CD14-positive monocyte (primary cell): Measurements from ENCODE around the gene MYL2. TPM values are rescaled to one million over a fixed set of nuclear protein-coding genes. Genes with fewer than 3 reads are reported as not detected.
"Not testable (repeated sequence)": the region's sequence is repeated elsewhere in the genome, so short reads cannot be mapped to it uniquely, and the experiment has no call there.

Source experiments
- DNase-seq, 3 donors: peaks; one replicate each; pipeline ENCODE4 v3.0.0-alpha.2; 2011 to 2022
- H2AFZ ChIP-seq: 2 replicates; pipeline ENCODE4 v1.6.0; 2012; ENCODE audit warnings: mild to moderate bottlenecking, low read depth, low read length, inconsistent platforms; ENCODE audit not compliant: insufficient read depth, poor library complexity, severe bottlenecking
- H3K27ac ChIP-seq, 2 donors: 1 replicate in 1 of 2; 2 replicates in 1 of 2; pipeline ENCODE4 v1.5.1; 2012 to 2013; ENCODE audit warnings: low read length in 2 of 2, control low read depth in 1 of 2, inconsistent platforms in 1 of 2, low read depth in 1 of 2, mild to moderate bottlenecking in 1 of 2
- H3K27me3 ChIP-seq, 2 donors: one replicate each; pipeline versions ENCODE4 v1.6.0 to v1.6.1; 2011 to 2013; ENCODE audit warnings: low read length in 2 of 2; ENCODE audit not compliant: control insufficient read depth in 2 of 2, insufficient read depth in 2 of 2
- H3K36me3 ChIP-seq, 2 donors: replicated peaks in 1 of 2; 1 replicate in 1 of 2; 2 replicates in 1 of 2; pipeline versions ENCODE4 v1.5.1 to v1.6.1; 2012 to 2013; ENCODE audit warnings: low read length in 2 of 2, control low read depth in 1 of 2, inconsistent platforms in 1 of 2, mild to moderate bottlenecking in 1 of 2; ENCODE audit not compliant: insufficient read depth in 2 of 2, control insufficient read depth in 1 of 2
- H3K4me1 ChIP-seq, 2 donors: 1 replicate in 1 of 2; 2 replicates in 1 of 2; pipeline versions ENCODE4 v1.5.1 to v1.6.1; 2012 to 2013; ENCODE audit warnings: low read length in 2 of 2, control low read depth in 1 of 2, inconsistent platforms in 1 of 2, mild to moderate bottlenecking in 1 of 2, moderate library complexity in 1 of 2; ENCODE audit not compliant: insufficient read depth in 2 of 2, control insufficient read depth in 1 of 2
- H3K4me2 ChIP-seq: replicated peaks from 2 replicates; pipeline ENCODE3; 2012; ENCODE audit warnings: low read length, moderate library complexity, mild to moderate bottlenecking; ENCODE audit not compliant: poor library complexity, severe bottlenecking; ENCODE audit errors: extremely low read depth
- H3K4me3 ChIP-seq, 3 experiments: fragments of 200-600 bp in 1 of 3; sonication (generic) in 1 of 3; replicated peaks in 1 of 3; 1 replicate in 2 of 3; 2 replicates in 1 of 3; pipeline ENCODE4 v1.5.1; 2011 to 2013; ENCODE audit warnings: low read length in 3 of 3, mild to moderate bottlenecking in 3 of 3, control low read depth in 2 of 3, low read depth in 2 of 3, inconsistent platforms in 1 of 3, moderate library complexity in 1 of 3
- H3K79me2 ChIP-seq: 2 replicates; pipeline ENCODE4 v1.6.0; 2012; ENCODE audit warnings: mild to moderate bottlenecking, control low read depth, inconsistent platforms, low read length, moderate library complexity; ENCODE audit not compliant: insufficient read depth
- H3K9ac ChIP-seq: 2 replicates; pipeline ENCODE4 v1.6.0; 2017; ENCODE audit warnings: low read length, mild to moderate bottlenecking; ENCODE audit not compliant: insufficient read depth, poor library complexity, severe bottlenecking
- H3K9me3 ChIP-seq, 2 donors: replicated peaks in 1 of 2; 1 replicate in 1 of 2; 2 replicates in 1 of 2; pipeline versions ENCODE4 v1.5.1 to v1.6.1; 2012 to 2013; ENCODE audit warnings: low read length in 2 of 2, control low read depth in 1 of 2; ENCODE audit not compliant: control insufficient read depth in 1 of 2, insufficient read depth in 1 of 2
- H4K20me1 ChIP-seq: 2 replicates; pipeline ENCODE4 v1.6.0; 2012; ENCODE audit warnings: mild to moderate bottlenecking, low read length, control low read depth, moderate library complexity; ENCODE audit not compliant: insufficient read depth
- H3K27ac Mint-ChIP-seq, 7 donors: one replicate each; pipeline ENCODE4 v1.8.0; 2020; ENCODE audit warnings: mild to moderate bottlenecking in 7 of 7, mixed read lengths in 7 of 7, moderate library complexity in 6 of 7, inconsistent platforms in 2 of 7
- H3K27me3 Mint-ChIP-seq, 3 donors: one replicate each; pipeline ENCODE4 v1.8.0; 2021 to 2022; ENCODE audit warnings: low read depth in 3 of 3, mild to moderate bottlenecking in 3 of 3, mixed read lengths in 3 of 3, moderate library complexity in 3 of 3, inconsistent platforms in 1 of 3
- H3K36me3 Mint-ChIP-seq, 2 donors: one replicate each; pipeline ENCODE4 v1.8.0; 2020; ENCODE audit warnings: mixed read lengths in 2 of 2, inconsistent platforms in 1 of 2, mild to moderate bottlenecking in 1 of 2
- H3K4me1 Mint-ChIP-seq: one replicate; pipeline ENCODE4 v1.8.0; 2020; ENCODE audit warnings: mild to moderate bottlenecking, mixed read lengths
- H3K4me3 Mint-ChIP-seq, 2 donors: one replicate each; pipeline ENCODE4 v1.8.0; 2020; ENCODE audit warnings: mild to moderate bottlenecking in 2 of 2, mixed read lengths in 2 of 2, moderate library complexity in 1 of 2
- H3K9me3 Mint-ChIP-seq, 7 donors: one replicate each; pipeline ENCODE4 v1.8.0; 2020 to 2022; ENCODE audit warnings: mixed read lengths in 7 of 7, mild to moderate bottlenecking in 6 of 7, moderate library complexity in 6 of 7, inconsistent platforms in 2 of 7
- WGBS: methylation state at CpG from one replicate; pipeline ENCODE4 v1.1.5; 2013; ENCODE audit warnings: missing lambda C conversion rate; ENCODE audit not compliant: insufficient coverage; 5-methylcytosine and 5-hydroxymethylcytosine counted together
- intact Hi-C, 2 donors: fragments of 100-400 bp; cut with micrococcal nuclease; formaldehyde crosslinking; loops; one replicate each; pipeline versions ENCODE4 v1.15.0 to v1.15.1; 2023
- polyA plus RNA-seq, 3 donors: library from polyadenylated mRNA; depleted of rRNA in 1 of 3; unstranded in 2 of 3; stranded (reverse) in 1 of 3; fragments of 300-500 nt in 2 of 3; fragments of >200 nt in 1 of 3; fragmentation: Illumina TruSeq in 2 of 3; gene quantifications; 1 replicate in 2 of 3; 2 replicates in 1 of 3; pipeline ENCODE4 v1.2.3, GENCODE V29; 2012 to 2021
- TF ChIP-seq, protein P1 (sequence below): fragments of 200-600 bp; IDR thresholded peaks from one replicate; pipeline ENCODE4 v1.8.0; 2022; ENCODE audit warnings: antibody characterized with exemption, mild to moderate bottlenecking

The MYL2 gene
- polyA plus RNA-seq, 3 donors, result not detected

DNA sequence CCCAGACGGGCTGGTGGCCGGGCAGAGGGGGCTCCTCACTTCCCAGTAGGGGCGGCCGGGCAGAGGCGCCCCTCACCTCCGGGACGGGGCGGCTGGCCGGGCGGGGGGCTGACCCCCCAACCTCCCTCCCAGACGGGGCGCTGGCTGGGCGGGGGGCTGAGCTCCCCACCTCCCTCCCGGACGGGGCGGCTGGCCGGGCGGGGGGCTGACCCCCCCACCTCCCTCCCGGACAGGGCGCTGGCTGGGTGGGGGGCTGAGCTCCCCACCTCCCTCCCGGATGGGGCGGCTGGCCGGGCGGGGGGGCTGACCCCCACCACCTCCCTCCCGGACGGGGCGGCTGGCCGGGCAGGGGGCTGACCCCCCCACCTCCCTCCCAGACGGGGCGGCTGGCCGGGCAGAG, 30.1 kb upstream of the MYL2 start:
- Mint-ChIP-seq H3K9me3 (peaks cover 10 to 28% (median 22%) of the 10 kb centered on the region in 7 donors), H3K27me3 (peaks cover 8 to 12% (median 11%) of the 10 kb centered on the region in 3 donors)
- H3K4me1 Mint-ChIP-seq, intact Hi-C loops, H3K27ac ChIP-seq, H3K4me1 ChIP-seq, DNase-seq, H4K20me1 ChIP-seq, H3K4me3 ChIP-seq, H3K9ac ChIP-seq, H3K4me3 Mint-ChIP-seq, H3K27me3 ChIP-seq, H3K27ac Mint-ChIP-seq, H3K36me3 ChIP-seq, H3K4me2 ChIP-seq, H3K79me2 ChIP-seq, H3K36me3 Mint-ChIP-seq, H2AFZ ChIP-seq: not testable (repeated sequence)
- WGBS, result 100% methylated on average over 10 of the region's 31 CpGs
- H3K9me3 ChIP-seq, result peaks cover 12% of the 10 kb centered on the region in 2 donors

DNA sequence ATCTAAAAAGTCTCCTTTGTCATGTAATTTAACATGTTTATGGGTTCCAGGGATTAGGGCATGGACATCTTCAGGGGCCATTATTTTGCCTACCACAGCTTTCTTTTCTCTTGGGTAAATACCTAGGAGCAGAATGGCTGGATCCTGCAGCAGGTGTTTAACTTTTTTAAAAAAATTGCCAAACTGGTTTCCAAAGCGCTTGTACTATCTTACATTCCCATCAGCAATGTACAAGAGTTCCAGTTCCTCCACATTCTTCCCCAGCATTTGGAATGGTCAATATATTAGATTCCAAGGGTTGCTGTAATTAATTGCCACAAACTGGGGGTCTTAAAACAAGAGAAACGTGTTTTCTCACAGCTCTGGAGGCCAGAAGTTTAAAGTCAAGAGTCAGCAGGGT, 27.7 kb upstream of the MYL2 start:
- Histone ChIP-seq H3K4me2 (no peak overlapping the region), H3K27me3 (no peaks in the 10 kb centered on the region), H3K79me2 (no peaks in the 10 kb centered on the region), H3K9me3 (peaks cover 10 to 13% of the 10 kb centered on the region in 2 donors), H3K9ac (no peak overlapping the region), H3K36me3 (no peaks in the 10 kb centered on the region), H4K20me1 (no peaks in the 10 kb centered on the region), H3K4me1 (no peaks in the 10 kb centered on the region), H3K27ac (no peak overlapping the region), H3K4me3 (no peak overlapping the region), H2AFZ (no peak overlapping the region)
- Mint-ChIP-seq H3K9me3 (peaks cover 11 to 25% (median 19%) of the 10 kb centered on the region in 7 donors), H3K36me3 (no peaks in the 10 kb centered on the region), H3K27me3 (peaks cover 5 to 11% (median 8%) of the 10 kb centered on the region in 3 donors), H3K4me1 (no peaks in the 10 kb centered on the region), H3K27ac (no peak overlapping the region), H3K4me3 (no peak overlapping the region)
- WGBS, result 86% methylated on average over 1 of the region's 2 CpGs
- DNase-seq, result no peak
- TF ChIP-seq, protein P1, sequence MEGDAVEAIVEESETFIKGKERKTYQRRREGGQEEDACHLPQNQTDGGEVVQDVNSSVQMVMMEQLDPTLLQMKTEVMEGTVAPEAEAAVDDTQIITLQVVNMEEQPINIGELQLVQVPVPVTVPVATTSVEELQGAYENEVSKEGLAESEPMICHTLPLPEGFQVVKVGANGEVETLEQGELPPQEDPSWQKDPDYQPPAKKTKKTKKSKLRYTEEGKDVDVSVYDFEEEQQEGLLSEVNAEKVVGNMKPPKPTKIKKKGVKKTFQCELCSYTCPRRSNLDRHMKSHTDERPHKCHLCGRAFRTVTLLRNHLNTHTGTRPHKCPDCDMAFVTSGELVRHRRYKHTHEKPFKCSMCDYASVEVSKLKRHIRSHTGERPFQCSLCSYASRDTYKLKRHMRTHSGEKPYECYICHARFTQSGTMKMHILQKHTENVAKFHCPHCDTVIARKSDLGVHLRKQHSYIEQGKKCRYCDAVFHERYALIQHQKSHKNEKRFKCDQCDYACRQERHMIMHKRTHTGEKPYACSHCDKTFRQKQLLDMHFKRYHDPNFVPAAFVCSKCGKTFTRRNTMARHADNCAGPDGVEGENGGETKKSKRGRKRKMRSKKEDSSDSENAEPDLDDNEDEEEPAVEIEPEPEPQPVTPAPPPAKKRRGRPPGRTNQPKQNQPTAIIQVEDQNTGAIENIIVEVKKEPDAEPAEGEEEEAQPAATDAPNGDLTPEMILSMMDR, result no peak
- intact Hi-C loops, result no loop called here
